ENCODE results near the gene LRRC37B.
"Not testable (repeated sequence)": the region's sequence is repeated elsewhere in the genome, so short reads cannot be mapped to it uniquely, and the experiment has no call there.

The LRRC37B gene

DNA sequence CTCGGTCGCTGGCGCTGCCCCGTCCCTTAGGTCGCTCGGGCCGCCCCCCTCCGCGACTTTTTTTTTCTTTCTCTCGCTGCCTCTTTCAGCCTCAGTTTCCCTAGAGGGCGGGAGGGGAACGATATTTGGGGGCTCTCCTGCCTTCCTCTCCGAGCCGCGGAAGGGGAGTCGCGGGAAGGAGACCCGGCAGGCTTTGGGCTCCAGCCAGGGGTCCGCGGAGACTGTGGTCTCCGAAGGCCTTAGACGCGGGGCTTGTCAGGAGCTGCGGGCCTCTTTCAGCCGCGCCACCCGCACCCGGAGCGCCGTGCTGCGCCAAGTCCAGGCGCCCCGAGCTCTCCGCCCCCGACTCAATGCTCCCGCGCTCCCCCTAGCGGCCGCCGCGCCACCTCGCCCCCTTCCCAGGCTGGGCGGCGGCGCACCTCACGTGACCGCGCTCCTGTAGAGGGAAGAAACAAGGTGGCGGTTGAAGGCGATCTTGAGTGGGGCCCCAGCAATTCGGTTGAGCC is at the start of gene LRRC37B:
Gene LRRC37B (plus strand): TSS at position 427 of the 506 bp plus-strand sequence. CDS start 14,010 bp downstream, outside the sequence.
- TF ChIP-seq, protein P1, sequence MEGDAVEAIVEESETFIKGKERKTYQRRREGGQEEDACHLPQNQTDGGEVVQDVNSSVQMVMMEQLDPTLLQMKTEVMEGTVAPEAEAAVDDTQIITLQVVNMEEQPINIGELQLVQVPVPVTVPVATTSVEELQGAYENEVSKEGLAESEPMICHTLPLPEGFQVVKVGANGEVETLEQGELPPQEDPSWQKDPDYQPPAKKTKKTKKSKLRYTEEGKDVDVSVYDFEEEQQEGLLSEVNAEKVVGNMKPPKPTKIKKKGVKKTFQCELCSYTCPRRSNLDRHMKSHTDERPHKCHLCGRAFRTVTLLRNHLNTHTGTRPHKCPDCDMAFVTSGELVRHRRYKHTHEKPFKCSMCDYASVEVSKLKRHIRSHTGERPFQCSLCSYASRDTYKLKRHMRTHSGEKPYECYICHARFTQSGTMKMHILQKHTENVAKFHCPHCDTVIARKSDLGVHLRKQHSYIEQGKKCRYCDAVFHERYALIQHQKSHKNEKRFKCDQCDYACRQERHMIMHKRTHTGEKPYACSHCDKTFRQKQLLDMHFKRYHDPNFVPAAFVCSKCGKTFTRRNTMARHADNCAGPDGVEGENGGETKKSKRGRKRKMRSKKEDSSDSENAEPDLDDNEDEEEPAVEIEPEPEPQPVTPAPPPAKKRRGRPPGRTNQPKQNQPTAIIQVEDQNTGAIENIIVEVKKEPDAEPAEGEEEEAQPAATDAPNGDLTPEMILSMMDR (IDR thresholded peaks at IDR 0.05; ENCODE audit: insufficient read depth, low read depth, low read length, missing control alignments), result peak; percentile 50
- H3K4me3 ChIP-seq (ENCODE audit: low read length), result peak within 1 kb of the TSS; percentile 63
- peak; percentile 79 for DNase-seq (ENCODE audit: low read depth)

GRCh38 chr17:31964131-31964530 is 43.1 kb upstream of the LRRC37B start:
- not testable (repeated sequence) for H3K4me3 ChIP-seq (ENCODE audit: low read length); DNase-seq (ENCODE audit: low read depth)

DNA sequence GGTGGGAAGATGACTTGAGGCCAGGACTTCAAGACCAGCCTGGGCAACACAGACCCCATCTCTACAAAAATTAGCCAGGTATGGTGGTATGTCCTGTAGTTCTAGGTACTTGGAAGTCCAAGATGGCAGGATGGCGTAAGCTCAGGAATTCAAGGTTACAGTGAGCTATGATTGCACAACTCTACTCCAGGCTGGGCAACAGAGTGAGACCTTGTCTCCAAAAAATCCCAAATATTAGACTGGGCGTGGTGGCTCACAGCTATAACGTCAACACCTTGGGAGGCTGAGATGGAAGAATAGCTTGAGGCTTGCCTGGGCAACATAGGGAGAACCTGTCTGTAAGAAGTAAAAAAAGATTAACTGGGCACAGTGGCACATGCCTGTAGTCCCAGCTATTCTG is 39.5 kb upstream of the LRRC37B start:
- peak; percentile 27 for DNase-seq (ENCODE audit: low read depth)
- no peak overlapping the region for H3K4me3 ChIP-seq (ENCODE audit: low read length)
- TF ChIP-seq, protein P1 (IDR thresholded peaks at IDR 0.05; ENCODE audit: insufficient read depth, low read depth, low read length, missing control alignments), result no peak

GRCh38 chr17:31970416-31970815 is 36.8 kb upstream of the LRRC37B start:
- H3K4me3 ChIP-seq (ENCODE audit: low read length), result not testable (repeated sequence)
- peak; percentile 1 for DNase-seq (ENCODE audit: low read depth)

GRCh38 chr17:31974269-31975071 is 32.7 kb upstream of the LRRC37B start:
- not testable (repeated sequence) for H3K4me3 ChIP-seq (ENCODE audit: low read length)
- DNase-seq (ENCODE audit: low read depth), result peak; percentile 50

GRCh38 chr17:31975391-31975790 is 31.8 kb upstream of the LRRC37B start:
- DNase-seq (ENCODE audit: low read depth), result peak; percentile 48

DNA sequence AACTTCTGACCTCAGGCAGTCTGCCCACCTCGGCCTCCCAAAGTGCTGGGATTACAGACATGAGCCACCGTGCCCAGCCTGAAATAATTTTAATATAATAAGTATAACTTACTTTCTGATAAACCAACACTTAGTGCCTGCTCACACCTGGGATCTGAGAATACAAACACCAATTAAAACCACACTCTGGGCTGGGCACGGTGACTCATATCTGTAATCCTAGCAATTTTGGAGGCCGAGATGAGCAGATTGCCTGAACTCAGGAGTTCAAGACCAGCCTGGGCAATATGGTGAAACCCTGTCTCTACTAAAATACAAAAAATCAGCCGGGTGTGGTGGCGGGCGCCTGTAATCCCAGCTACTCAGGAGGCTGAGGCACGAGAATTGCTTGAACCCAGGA is 15.4 kb upstream of the LRRC37B start:
- DNase-seq (ENCODE audit: low read depth), result peak; percentile 28
- not testable (repeated sequence) for H3K4me3 ChIP-seq (ENCODE audit: low read length)

More at GRCh38 chr17:31975391-31975790, 31.8 kb upstream of the LRRC37B start:
- not testable (repeated sequence) for H3K4me3 ChIP-seq (ENCODE audit: low read length)

- no peak overlapping the region for H3K4me3 ChIP-seq (ENCODE audit: low read length)
- TF ChIP-seq, protein P1 (IDR thresholded peaks at IDR 0.05; ENCODE audit: insufficient read depth, low read depth, low read length, missing control alignments), result no peak
- peak; percentile 42 for DNase-seq (ENCODE audit: low read depth)
Measured at GRCh38 chr17:31997005-31997404, 10.2 kb upstream of the LRRC37B start.

GRCh38 chr17:32007463-32008298 is 498 bp downstream of the LRRC37B start:
- peak overlapping the region; percentile 63 for H3K4me3 ChIP-seq (ENCODE audit: low read length)
- TF ChIP-seq, protein P1 (IDR thresholded peaks at IDR 0.05; ENCODE audit: insufficient read depth, low read depth, low read length, missing control alignments), result no peak
- DNase-seq (ENCODE audit: low read depth), result peak; percentile 41

Measured in epithelial cell of esophagus (primary cell).